ENCODE results near the gene ELF2. TPM values are rescaled to one million over a fixed set of nuclear protein-coding genes. Genes with fewer than 3 reads are reported as not detected.

ELF2 gene
- total RNA-seq, 1 donor from 2014 or later: 33.9 TPM

GRCh38 chr4:139044291-139044690, 132.7 kb downstream of the ELF2 start:
- DNase-seq: no peak
- no peaks in the 10 kb centered on the region for H3K27me3 ChIP-seq (ENCODE audit: low read depth)
- no peak for TF ChIP-seq CTCF (IDR thresholded peaks at IDR 0.05; ENCODE audit: borderline replicate concordance)
- H3K4me1 ChIP-seq: peaks cover 17% of the 10 kb centered on the region
- no peak overlapping the region for H3K27ac ChIP-seq (replicated peaks)
- no peaks in the 10 kb centered on the region for H3K9me3 ChIP-seq (replicated peaks)
- intact Hi-C loops (cut with micrococcal nuclease): no loop called here
- no peak overlapping the region for H3K4me3 ChIP-seq
- peaks cover 38% of the 10 kb centered on the region for H3K36me3 ChIP-seq

DNA sequence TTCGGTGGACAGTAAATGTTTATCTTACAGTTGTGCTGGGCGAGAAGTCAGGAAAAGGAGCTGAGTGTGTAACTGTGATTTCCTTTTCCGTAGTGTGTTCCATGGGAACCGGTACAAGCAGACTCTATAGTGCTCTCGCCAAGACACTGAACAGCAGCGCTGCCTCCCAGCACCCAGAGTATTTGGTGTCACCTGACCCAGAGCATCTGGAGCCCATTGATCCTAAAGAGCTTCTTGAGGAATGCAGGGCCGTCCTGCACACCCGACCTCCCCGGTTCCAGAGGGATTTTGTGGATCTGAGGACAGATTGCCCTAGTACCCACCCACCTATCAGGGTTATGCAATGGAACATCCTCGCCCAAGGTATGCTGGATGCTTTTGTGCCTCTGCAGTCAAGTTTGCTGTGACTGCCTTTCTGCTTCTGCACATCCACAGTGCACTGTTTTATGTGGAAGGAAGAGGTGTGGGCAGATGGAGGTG, 134.0 kb downstream of the ELF2 start:
- H3K27me3 ChIP-seq (ENCODE audit: low read depth): no peaks in the 10 kb centered on the region
- peaks cover 17% of the 10 kb centered on the region for H3K4me1 ChIP-seq
- no peaks in the 10 kb centered on the region for H3K9me3 ChIP-seq (replicated peaks)
- peaks cover 28% of the 10 kb centered on the region for H3K36me3 ChIP-seq
- intact Hi-C loops (cut with micrococcal nuclease): no loop called here
- TF ChIP-seq CTCF (IDR thresholded peaks at IDR 0.05; ENCODE audit: borderline replicate concordance): no peak
- no peak overlapping the region for H3K4me3 ChIP-seq
- peak overlapping the region; percentile 24 for H3K27ac ChIP-seq (replicated peaks)
- DNase-seq: no peak

DNA sequence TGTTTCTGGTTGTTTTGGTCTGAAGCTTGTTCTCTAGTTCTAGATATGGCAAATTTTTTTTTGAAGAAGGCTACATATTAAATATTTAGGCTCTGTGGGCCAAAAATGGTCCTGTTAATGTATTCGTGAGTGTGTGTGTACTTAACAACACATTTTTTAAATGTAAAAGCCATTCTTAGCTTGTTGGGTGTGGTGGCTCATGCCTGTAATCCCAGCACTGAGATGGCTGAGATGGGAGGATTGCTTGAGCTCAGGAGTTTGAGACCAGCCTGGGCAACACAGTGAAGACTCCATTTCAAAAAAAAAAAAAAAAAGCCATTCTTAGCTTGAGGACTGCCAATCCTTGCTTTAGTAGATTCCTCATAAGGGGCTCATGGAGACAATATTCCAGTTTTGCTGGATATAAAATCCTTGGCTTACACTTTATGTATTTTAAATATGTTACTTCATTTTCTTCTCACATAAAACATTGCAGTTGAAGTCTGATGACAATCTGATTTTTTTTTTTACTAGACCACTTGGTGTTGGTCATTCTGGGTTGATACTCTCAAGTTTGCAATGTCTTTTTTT, 138.1 kb downstream of the ELF2 start:
- DNase-seq: no peak
- peaks cover 34% of the 10 kb centered on the region for H3K4me1 ChIP-seq
- H3K9me3 ChIP-seq (replicated peaks): no peaks in the 10 kb centered on the region
- intact Hi-C loops (cut with micrococcal nuclease): loop anchor here (10.0 kb wide), 1 partner anchor 256 kb away; no protein-coding TSS in a partner anchor
- H3K4me3 ChIP-seq: no peak overlapping the region
- peaks cover 20% of the 10 kb centered on the region for H3K36me3 ChIP-seq
- no peak for TF ChIP-seq CTCF (IDR thresholded peaks at IDR 0.05; ENCODE audit: borderline replicate concordance)
- H3K27ac ChIP-seq (replicated peaks): no peak overlapping the region
- no peaks in the 10 kb centered on the region for H3K27me3 ChIP-seq (ENCODE audit: low read depth)

DNA sequence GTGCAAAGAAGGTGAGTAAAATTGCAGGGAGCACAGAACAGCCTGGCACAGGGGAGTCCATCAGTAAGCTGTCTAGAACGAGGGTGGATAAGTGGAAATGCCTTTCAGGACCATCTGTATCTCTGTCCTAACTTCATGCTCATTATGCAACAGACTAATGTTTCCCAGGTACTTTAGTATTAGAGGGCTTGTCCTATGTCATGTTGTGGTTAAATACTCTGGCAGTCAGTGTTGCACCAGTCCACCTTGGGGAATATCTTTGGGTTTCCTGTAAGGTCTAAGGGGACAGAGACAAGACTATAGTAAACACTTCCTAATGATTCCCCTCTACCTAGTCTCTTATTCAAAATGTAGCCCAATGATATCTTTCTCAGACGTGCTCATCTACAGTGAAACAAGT, 140.1 kb downstream of the ELF2 start:
- H3K36me3 ChIP-seq: peaks cover 20% of the 10 kb centered on the region
- peaks cover 23% of the 10 kb centered on the region for H3K4me1 ChIP-seq
- no peak for DNase-seq
- TF ChIP-seq CTCF (IDR thresholded peaks at IDR 0.05; ENCODE audit: borderline replicate concordance): no peak
- intact Hi-C loops (cut with micrococcal nuclease): loop anchor here (10.0 kb wide), 1 partner anchor 258 kb away; no protein-coding TSS in a partner anchor
- H3K4me3 ChIP-seq: no peak overlapping the region
- no peak overlapping the region for H3K27ac ChIP-seq (replicated peaks)
- H3K27me3 ChIP-seq (ENCODE audit: low read depth): no peaks in the 10 kb centered on the region
- no peaks in the 10 kb centered on the region for H3K9me3 ChIP-seq (replicated peaks)

DNA sequence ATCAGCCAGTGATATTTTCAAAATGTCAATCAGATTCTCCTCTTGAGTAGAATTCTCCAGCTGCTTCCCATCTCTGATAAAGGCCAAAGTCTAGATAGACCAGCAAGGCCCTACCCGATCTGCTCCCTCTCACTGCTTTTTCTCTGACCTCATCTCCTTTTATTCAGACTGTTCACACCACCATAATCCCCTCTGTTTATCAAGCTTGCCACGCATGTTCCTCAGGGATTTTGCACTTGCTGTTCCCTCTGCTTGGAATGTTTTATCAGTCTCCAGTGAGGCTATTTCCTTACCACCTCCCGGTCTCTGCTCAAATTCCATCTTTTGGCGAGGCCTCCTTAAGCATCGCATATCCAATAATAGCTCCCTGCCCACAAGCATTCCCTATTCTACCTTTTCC, 141.4 kb downstream of the ELF2 start:
- H3K27ac ChIP-seq (replicated peaks): no peak overlapping the region
- DNase-seq: no peak
- H3K36me3 ChIP-seq: peaks cover 16% of the 10 kb centered on the region
- H3K27me3 ChIP-seq (ENCODE audit: low read depth): no peaks in the 10 kb centered on the region
- TF ChIP-seq CTCF (IDR thresholded peaks at IDR 0.05; ENCODE audit: borderline replicate concordance): no peak
- peaks cover 23% of the 10 kb centered on the region for H3K4me1 ChIP-seq
- intact Hi-C loops (cut with micrococcal nuclease): loop anchor here (10.0 kb wide), 1 partner anchor 259 kb away; no protein-coding TSS in a partner anchor
- no peak overlapping the region for H3K4me3 ChIP-seq
- no peaks in the 10 kb centered on the region for H3K9me3 ChIP-seq (replicated peaks)

All from left ventricle myocardium inferior (tissue), 1 donor.